ENCODE measurements around the gene MBD3L4.

DNA sequence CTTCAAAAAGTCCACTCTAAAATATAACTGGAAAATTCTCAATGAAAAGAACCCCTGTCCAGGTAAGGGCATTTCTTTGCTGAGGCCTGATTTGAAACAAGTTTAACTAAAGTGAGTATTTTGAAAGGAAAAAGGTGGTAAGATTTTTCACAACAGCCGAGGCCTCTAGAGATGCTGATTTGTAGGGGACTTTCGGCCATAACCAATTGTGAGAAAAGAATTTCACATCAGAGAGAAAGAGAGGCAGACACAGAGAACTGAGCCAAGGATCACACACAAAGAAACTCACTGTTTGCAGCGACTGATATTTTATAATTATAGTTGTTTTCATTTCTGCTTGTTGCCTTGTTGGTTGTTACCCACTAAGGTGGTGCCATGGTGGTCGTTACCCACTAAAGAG lies 43.2 kb downstream of the MBD3L4 start:
- TF ChIP-seq, protein P1, sequence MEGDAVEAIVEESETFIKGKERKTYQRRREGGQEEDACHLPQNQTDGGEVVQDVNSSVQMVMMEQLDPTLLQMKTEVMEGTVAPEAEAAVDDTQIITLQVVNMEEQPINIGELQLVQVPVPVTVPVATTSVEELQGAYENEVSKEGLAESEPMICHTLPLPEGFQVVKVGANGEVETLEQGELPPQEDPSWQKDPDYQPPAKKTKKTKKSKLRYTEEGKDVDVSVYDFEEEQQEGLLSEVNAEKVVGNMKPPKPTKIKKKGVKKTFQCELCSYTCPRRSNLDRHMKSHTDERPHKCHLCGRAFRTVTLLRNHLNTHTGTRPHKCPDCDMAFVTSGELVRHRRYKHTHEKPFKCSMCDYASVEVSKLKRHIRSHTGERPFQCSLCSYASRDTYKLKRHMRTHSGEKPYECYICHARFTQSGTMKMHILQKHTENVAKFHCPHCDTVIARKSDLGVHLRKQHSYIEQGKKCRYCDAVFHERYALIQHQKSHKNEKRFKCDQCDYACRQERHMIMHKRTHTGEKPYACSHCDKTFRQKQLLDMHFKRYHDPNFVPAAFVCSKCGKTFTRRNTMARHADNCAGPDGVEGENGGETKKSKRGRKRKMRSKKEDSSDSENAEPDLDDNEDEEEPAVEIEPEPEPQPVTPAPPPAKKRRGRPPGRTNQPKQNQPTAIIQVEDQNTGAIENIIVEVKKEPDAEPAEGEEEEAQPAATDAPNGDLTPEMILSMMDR (IDR thresholded peaks at IDR 0.05) = no peak
- TF ChIP-seq POLR2A (IDR thresholded peaks at IDR 0.05) = no peak
- TF ChIP-seq POLR2AphosphoS5 (IDR thresholded peaks at IDR 0.05) = no peak

All from suprapubic skin (tissue), 4 donors.